Urinary bladder (tissue), 4 donors: ENCODE data around the gene CLHC1. TPM values are rescaled to one million over a fixed set of nuclear protein-coding genes. Genes with fewer than 3 reads are reported as not detected.

Experiments
- DNase-seq: peaks from one replicate; pipeline ENCODE4 v3.0.0-alpha.2; 2015; ENCODE audit errors: extremely low spot score
- H3K27ac ChIP-seq: one replicate; pipeline ENCODE4 v1.5.1; 2013; ENCODE audit warnings: low read depth, mild to moderate bottlenecking, moderate library complexity
- H3K36me3 ChIP-seq: one replicate; pipeline ENCODE4 v1.6.1; 2013; ENCODE audit warnings: mild to moderate bottlenecking, moderate library complexity; ENCODE audit not compliant: insufficient read depth
- H3K4me1 ChIP-seq: one replicate; pipeline ENCODE4 v1.6.1; 2013; ENCODE audit warnings: mild to moderate bottlenecking, moderate library complexity; ENCODE audit not compliant: insufficient read depth
- H3K4me3 ChIP-seq: one replicate; pipeline ENCODE4 v1.5.1; 2013; ENCODE audit warnings: low read depth, low read length
- WGBS: extraction: QIAGEN DNeasy Blood & Tissue Kit; methylation state at CpG from one replicate; pipeline ENCODE4 v1.1.7; 2013; 5-methylcytosine and 5-hydroxymethylcytosine counted together
- polyA plus RNA-seq: library from polyadenylated mRNA; stranded (reverse); fragments of 200-250 nt; gene quantifications from one replicate; pipeline ENCODE4 v1.2.3, GENCODE V29; 2013
- total RNA-seq: library from RNA; depleted of rRNA; stranded (reverse); fragments of >200 nt; gene quantifications from one replicate; pipeline ENCODE4 v1.2.3, GENCODE V29; 2014
- donor health status: healthy with polysubstance abuse.
- donor health status: healthy.

The CLHC1 gene
- total and polyA plus RNA-seq, 2 donors, result 3.8 to 56.6 TPM

GRCh38 chr2:55173438-55174054 is 58.5 kb downstream of the CLHC1 start:
- DNase-seq, result no peak
- no peak overlapping the region for H3K4me3 ChIP-seq
- H3K36me3 ChIP-seq, result no peaks in the 10 kb centered on the region
- WGBS, result 58% methylated on average over 2 of the region's 2 CpGs
- no peak overlapping the region for H3K27ac ChIP-seq
- H3K4me1 ChIP-seq, result no peaks in the 10 kb centered on the region

GRCh38 chr2:55169915-55170314 is 62.2 kb downstream of the CLHC1 start:
- Histone ChIP-seq H3K27ac (no peak overlapping the region), H3K4me3 (no peak overlapping the region), H3K36me3 (no peaks in the 10 kb centered on the region), H3K4me1 (no peaks in the 10 kb centered on the region)
- DNase-seq, result no peak
- WGBS, result 78% methylated on average over 3 of the region's 3 CpGs

- Histone ChIP-seq H3K4me3 (no peak overlapping the region), H3K27ac (no peak overlapping the region), H3K36me3 (no peaks in the 10 kb centered on the region), H3K4me1 (no peaks in the 10 kb centered on the region)
- no peak for DNase-seq
- WGBS, result 76% methylated on average over 1 of the region's 1 CpG
These were observed 62.7 kb downstream of the CLHC1 start for GRCh38 chr2:55169359-55169758.

- no peak for DNase-seq
- Histone ChIP-seq H3K4me3 (no peak overlapping the region), H3K27ac (no peak overlapping the region), H3K36me3 (no peaks in the 10 kb centered on the region), H3K4me1 (no peaks in the 10 kb centered on the region)
- 18% methylated on average over 6 of the region's 6 CpGs for WGBS
These were observed 63.6 kb downstream of the CLHC1 start for GRCh38 chr2:55168221-55169154.

- 79% methylated on average over 1 of the region's 1 CpG for WGBS
- H3K36me3 ChIP-seq, result no peaks in the 10 kb centered on the region
- H3K27ac ChIP-seq, result no peak overlapping the region
- DNase-seq, result no peak
- no peak overlapping the region for H3K4me3 ChIP-seq
- no peaks in the 10 kb centered on the region for H3K4me1 ChIP-seq
These were observed 66.5 kb downstream of the CLHC1 start for GRCh38 chr2:55165626-55166025.

- WGBS, result 65% methylated on average over 12 of the region's 12 CpGs
- Histone ChIP-seq H3K27ac (no peak overlapping the region), H3K4me3 (no peak overlapping the region), H3K36me3 (no peaks in the 10 kb centered on the region), H3K4me1 (no peaks in the 10 kb centered on the region)
- DNase-seq, result no peak
These were observed 67.3 kb downstream of the CLHC1 start for GRCh38 chr2:55164534-55165480.

- no peak for DNase-seq
- no peaks in the 10 kb centered on the region for H3K4me1 ChIP-seq
- no peak overlapping the region for H3K27ac ChIP-seq
- H3K36me3 ChIP-seq, result no peaks in the 10 kb centered on the region
- WGBS, result 63% methylated on average over 7 of the region's 7 CpGs
- no peak overlapping the region for H3K4me3 ChIP-seq
These were observed 68.1 kb downstream of the CLHC1 start for GRCh38 chr2:55163941-55164390.

GRCh38 chr2:55163274-55163721 is 68.8 kb downstream of the CLHC1 start:
- 25% methylated on average over 9 of the region's 9 CpGs for WGBS

GRCh38 chr2:55162284-55163006 is 69.6 kb downstream of the CLHC1 start:
- Histone ChIP-seq H3K4me3 (no peak overlapping the region), H3K27ac (no peak overlapping the region), H3K4me1 (no peaks in the 10 kb centered on the region), H3K36me3 (no peaks in the 10 kb centered on the region)
- 78% methylated on average over 11 of the region's 11 CpGs for WGBS
- no peak for DNase-seq

More at GRCh38 chr2:55163274-55163721, 68.8 kb downstream of the CLHC1 start:
- H3K27ac ChIP-seq, result no peak overlapping the region
- no peak overlapping the region for H3K4me3 ChIP-seq
- H3K36me3 ChIP-seq, result no peaks in the 10 kb centered on the region
- DNase-seq, result no peak
- no peaks in the 10 kb centered on the region for H3K4me1 ChIP-seq

GRCh38 chr2:55161295-55162210 is 70.5 kb downstream of the CLHC1 start:
- 81% methylated on average over 10 of the region's 10 CpGs for WGBS
- Histone ChIP-seq H3K4me1 (no peaks in the 10 kb centered on the region), H3K27ac (no peak overlapping the region), H3K36me3 (no peaks in the 10 kb centered on the region), H3K4me3 (no peak overlapping the region)
- no peak for DNase-seq

- H3K4me3 ChIP-seq, result no peak overlapping the region
- DNase-seq, result no peak
- H3K4me1 ChIP-seq, result no peaks in the 10 kb centered on the region
- no peaks in the 10 kb centered on the region for H3K36me3 ChIP-seq
- WGBS, result 94% methylated on average over 2 of the region's 2 CpGs
- H3K27ac ChIP-seq, result no peak overlapping the region
These were observed 71.7 kb downstream of the CLHC1 start for GRCh38 chr2:55160422-55160821.

GRCh38 chr2:55159752-55160151 is 72.3 kb downstream of the CLHC1 start:
- WGBS, result 98% methylated on average over 2 of the region's 2 CpGs

More at GRCh38 chr2:55159752-55160151, 72.3 kb downstream of the CLHC1 start:
- Histone ChIP-seq H3K4me3 (no peak overlapping the region), H3K27ac (no peak overlapping the region), H3K36me3 (no peaks in the 10 kb centered on the region), H3K4me1 (no peaks in the 10 kb centered on the region)
- DNase-seq, result no peak
